Effector memory CD8-positive, alpha-beta T cell (primary cell): ENCODE data around the gene IFI44L.

Source experiments
- ATAC-seq: fragments of 150-1000 bp; cut with Tn5 transposase; replicated peaks from 2 replicates; pipeline ENCODE4 v1.10.0; 2021; ENCODE audit warnings: mild to moderate bottlenecking, moderate library complexity
- DNase-seq, 3 experiments: peaks; one replicate each; pipeline ENCODE4 v3.0.0; 2021
- H3K27ac Mint-ChIP-seq, 2 donors: one replicate each; pipeline ENCODE4 v1.8.0; 2022; ENCODE audit warnings: mild to moderate bottlenecking in 2 of 2, mixed read lengths in 2 of 2, moderate library complexity in 2 of 2
- H3K27me3 Mint-ChIP-seq, 2 donors: one replicate each; pipeline ENCODE4 v1.8.0; 2022; ENCODE audit warnings: mixed read lengths in 2 of 2
- H3K36me3 Mint-ChIP-seq: one replicate; pipeline ENCODE4 v1.8.0; 2022; ENCODE audit warnings: mild to moderate bottlenecking, moderate library complexity, mixed read lengths; ENCODE audit not compliant: insufficient read depth
- H3K4me1 Mint-ChIP-seq, 2 donors: one replicate each; pipeline ENCODE4 v1.8.0; 2022; ENCODE audit warnings: low read depth in 2 of 2, mixed read lengths in 2 of 2
- H3K4me3 Mint-ChIP-seq, 2 donors: one replicate each; pipeline ENCODE4 v1.8.0; 2022; ENCODE audit warnings: mild to moderate bottlenecking in 2 of 2, mixed read lengths in 2 of 2, moderate library complexity in 2 of 2
- H3K9me3 Mint-ChIP-seq, 2 donors: one replicate each; pipeline ENCODE4 v1.8.0; 2022; ENCODE audit warnings: mixed read lengths in 2 of 2

IFI44L gene

DNA sequence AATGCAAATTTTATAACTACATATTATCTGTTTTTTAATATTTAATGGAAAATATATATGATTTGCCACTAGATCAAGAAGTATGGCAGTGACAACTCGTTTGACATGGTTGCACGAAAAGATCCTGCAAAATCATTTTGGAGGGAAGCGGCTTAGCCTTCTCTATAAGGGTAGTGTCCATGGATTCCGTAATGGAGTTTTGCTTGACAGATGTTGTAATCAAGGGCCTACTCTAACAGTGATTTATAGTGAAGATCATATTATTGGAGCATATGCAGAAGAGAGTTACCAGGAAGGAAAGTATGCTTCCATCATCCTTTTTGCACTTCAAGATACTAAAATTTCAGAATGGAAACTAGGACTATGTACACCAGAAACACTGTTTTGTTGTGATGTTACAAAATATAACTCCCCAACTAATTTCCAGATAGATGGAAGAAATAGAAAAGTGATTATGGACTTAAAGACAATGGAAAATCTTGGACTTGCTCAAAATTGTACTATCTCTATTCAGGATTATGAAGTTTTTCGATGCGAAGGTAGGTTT lies 29.9 kb downstream of the IFI44L start:
- DNase-seq = no peak

DNA sequence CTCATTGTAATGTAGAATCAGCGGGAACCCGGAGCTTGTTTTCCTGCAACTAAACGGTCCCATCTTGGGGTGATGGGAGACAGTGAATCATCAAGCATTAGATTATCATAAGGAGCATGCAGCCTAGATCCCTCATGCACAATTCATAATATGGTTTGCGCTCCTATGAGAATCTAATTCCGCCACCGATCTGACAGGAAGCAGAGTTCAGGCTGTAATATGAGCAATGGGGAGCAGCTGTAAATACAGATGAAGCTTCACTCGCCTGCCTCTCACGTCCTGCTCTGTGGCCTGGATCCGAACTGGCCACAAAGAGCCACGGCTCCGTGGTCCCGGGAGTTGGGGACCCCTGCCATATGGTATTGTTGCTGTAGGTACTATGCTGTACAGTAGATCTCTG lies 31.0 kb downstream of the IFI44L start:
- H3K4me1 Mint-ChIP-seq = peaks cover 24 to 43% of the 10 kb centered on the region in 2 donors
- H3K27ac Mint-ChIP-seq = peak overlapping the region; percentile 90 to 94
- ATAC-seq = peak; percentile 47
- peak overlapping the region; percentile 88 to 89 for H3K4me3 Mint-ChIP-seq
- peak in 1 of 3 experiments; percentile 16 for DNase-seq
- no peaks in the 10 kb centered on the region for H3K27me3 Mint-ChIP-seq
- no peaks in the 10 kb centered on the region for H3K9me3 Mint-ChIP-seq
- peaks cover 15% of the 10 kb centered on the region for H3K36me3 Mint-ChIP-seq

More for the DNA sequence above, 29.9 kb downstream of the IFI44L start:
- no peaks in the 10 kb centered on the region for H3K9me3 Mint-ChIP-seq
- peaks cover 32 to 54% of the 10 kb centered on the region in 2 donors for H3K4me1 Mint-ChIP-seq
- peak overlapping the region; percentile 88 to 89 for H3K4me3 Mint-ChIP-seq
- peaks cover 6% of the 10 kb centered on the region for H3K36me3 Mint-ChIP-seq
- ATAC-seq = no peak
- no peaks in the 10 kb centered on the region for H3K27me3 Mint-ChIP-seq
- H3K27ac Mint-ChIP-seq = peak overlapping the region; percentile 90 to 94

DNA sequence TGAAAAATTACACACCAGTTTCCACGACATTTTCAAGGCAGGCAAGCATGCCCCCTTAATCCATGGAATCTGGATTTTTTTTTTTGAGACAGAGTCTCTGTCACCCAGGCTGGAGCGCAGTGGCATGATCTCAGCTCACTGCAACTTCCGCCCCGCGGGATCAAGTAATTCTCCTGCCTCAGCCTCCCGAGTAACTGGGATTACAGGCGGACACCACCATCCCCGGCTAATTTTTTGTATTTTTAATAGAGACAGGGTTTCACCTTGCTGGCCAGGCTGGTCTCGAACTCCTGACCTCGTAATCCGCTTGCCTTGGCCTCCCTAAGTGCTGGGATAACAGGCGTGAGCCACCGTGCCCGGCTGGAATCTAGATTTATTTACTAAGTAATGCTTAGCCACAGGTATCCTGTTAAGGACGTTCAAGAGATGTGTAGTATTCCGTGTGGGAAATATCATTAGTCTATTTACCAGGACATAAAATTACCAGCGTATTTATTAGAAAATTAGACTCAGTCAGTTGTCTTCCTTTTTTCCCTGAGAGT lies 31.8 kb downstream of the IFI44L start:
- peaks cover 18% of the 10 kb centered on the region for H3K36me3 Mint-ChIP-seq
- peak overlapping the region; percentile 90 to 94 for H3K27ac Mint-ChIP-seq
- no peaks in the 10 kb centered on the region for H3K9me3 Mint-ChIP-seq
- H3K27me3 Mint-ChIP-seq = no peaks in the 10 kb centered on the region
- ATAC-seq (no peak), DNase-seq (no peak)
- H3K4me3 Mint-ChIP-seq = peak overlapping the region; percentile 88 to 89
- peaks cover 16 to 37% of the 10 kb centered on the region in 2 donors for H3K4me1 Mint-ChIP-seq

DNA sequence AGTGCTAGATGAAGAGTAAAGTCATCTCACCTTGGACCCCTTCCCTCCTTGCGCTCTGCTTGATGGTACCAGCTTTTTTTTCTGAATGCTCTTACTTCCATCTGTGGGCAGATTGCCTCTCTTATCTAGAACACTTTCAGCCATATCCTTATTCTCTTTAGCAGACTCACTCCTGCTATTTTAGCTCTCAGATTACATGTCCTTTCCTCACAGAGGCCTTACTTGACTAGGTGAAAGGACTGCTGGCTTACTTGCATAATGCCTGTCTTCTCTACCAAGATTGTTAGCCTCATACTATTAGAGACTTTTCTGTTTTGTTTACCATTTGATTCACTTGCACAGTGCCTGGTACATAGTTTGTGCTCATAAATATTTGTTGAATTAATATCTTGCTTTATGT lies 38.7 kb downstream of the IFI44L start:
- Mint-ChIP-seq H3K9me3 (no peaks in the 10 kb centered on the region), H3K4me1 (peaks cover 6 to 8% of the 10 kb centered on the region in 2 donors), H3K36me3 (peaks cover 66% of the 10 kb centered on the region), H3K4me3 (no peak overlapping the region), H3K27me3 (no peaks in the 10 kb centered on the region), H3K27ac (peak overlapping the region in 1 of 2 donors; percentile 67)
- DNase-seq (no peak), ATAC-seq (no peak)

DNA sequence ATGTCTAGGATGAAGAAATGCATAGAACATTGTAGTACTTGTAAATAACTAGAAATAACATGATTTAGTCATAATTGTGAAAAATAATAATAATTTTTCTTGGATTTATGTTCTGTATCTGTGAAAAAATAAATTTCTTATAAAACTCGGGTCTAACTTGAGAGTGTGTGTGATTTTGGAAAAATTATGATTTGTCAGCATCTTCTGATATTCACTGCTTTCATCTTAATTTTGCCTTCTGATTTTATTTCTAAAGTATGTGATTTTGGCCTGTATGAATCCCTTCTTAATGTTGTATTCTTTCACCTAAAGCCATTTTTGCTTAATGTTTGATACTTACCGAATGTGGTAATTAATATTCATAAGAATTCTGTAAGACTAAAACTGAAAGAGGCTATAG lies 43.7 kb downstream of the IFI44L start:
- no peak for DNase-seq
- Mint-ChIP-seq H3K4me3 (no peak overlapping the region), H3K36me3 (peaks cover 38% of the 10 kb centered on the region), H3K4me1 (peaks cover 2 to 3% of the 10 kb centered on the region in 2 donors), H3K27ac (peak overlapping the region in 1 of 2 donors; percentile 15), H3K27me3 (no peaks in the 10 kb centered on the region), H3K9me3 (no peaks in the 10 kb centered on the region)
- ATAC-seq = no peak

DNA sequence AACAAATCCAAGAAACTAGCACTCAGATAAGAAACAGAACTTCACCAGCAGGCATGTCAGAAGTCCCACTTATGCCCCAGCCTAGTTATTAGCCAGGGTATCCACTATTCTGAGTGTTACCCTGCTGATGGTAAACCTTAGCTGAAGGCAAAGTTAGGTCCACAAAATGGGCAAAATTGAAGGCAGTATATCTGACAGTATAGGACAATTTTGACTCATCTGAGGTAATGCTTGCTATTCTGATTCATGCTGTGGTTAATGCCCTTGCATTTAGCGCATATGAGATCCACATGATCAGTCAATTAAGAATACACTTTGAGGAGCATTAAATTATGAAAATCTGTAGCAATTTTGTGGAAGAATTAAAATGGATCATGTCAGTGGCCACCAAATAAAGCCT lies 44.5 kb downstream of the IFI44L start:
- no peaks in the 10 kb centered on the region for H3K9me3 Mint-ChIP-seq
- H3K36me3 Mint-ChIP-seq = peaks cover 30% of the 10 kb centered on the region
- no peak for ATAC-seq
- H3K27me3 Mint-ChIP-seq = no peaks in the 10 kb centered on the region
- no peaks in the 10 kb centered on the region for H3K4me1 Mint-ChIP-seq
- H3K27ac Mint-ChIP-seq = no peak overlapping the region
- no peak overlapping the region for H3K4me3 Mint-ChIP-seq
- no peak for DNase-seq

DNA sequence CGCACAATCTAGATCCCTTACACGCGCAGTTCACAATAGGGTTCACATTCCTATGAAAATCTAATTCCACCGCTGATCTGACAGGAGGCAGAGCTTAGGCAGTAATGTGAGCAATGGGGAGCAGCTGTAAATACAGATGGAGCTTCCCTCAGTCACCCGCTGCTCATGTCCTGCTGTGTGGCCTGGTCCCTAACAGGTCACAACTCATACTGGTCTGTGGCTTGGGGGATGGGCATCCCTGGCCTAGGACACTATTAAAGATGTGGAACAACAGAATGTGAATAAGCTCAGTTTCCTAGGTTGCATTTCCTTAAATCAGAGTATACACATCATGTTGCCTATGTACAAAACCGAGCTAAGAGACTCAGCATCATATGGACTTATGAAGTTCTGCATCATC lies 45.6 kb downstream of the IFI44L start:
- no peaks in the 10 kb centered on the region for H3K9me3 Mint-ChIP-seq
- no peak overlapping the region for H3K4me3 Mint-ChIP-seq
- no peaks in the 10 kb centered on the region for H3K27me3 Mint-ChIP-seq
- H3K27ac Mint-ChIP-seq = no peak overlapping the region
- ATAC-seq = no peak
- DNase-seq = no peak
- H3K36me3 Mint-ChIP-seq = peaks cover 21% of the 10 kb centered on the region
- H3K4me1 Mint-ChIP-seq = no peaks in the 10 kb centered on the region

DNA sequence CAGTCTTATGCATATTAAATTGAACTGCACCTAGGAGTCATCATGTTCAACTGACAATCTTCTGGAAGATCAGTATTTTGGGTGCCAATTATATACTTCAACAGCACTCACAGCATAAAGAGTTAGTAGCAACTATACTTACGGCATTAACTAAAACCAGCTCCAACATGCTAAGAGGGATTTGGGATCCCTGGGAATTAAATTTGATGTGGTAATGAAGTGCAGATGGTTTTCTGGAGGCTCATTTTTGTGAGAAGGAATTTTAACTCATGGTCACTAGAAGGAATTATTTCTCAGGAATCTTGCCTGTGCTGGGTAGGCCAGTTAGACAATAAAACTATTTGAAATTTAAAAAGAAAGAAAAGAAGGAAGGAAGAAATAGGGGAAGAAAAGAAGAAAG lies 47.7 kb downstream of the IFI44L start:
- H3K36me3 Mint-ChIP-seq = peaks cover 10% of the 10 kb centered on the region
- no peak overlapping the region for H3K4me3 Mint-ChIP-seq
- DNase-seq (no peak), ATAC-seq (no peak)
- no peaks in the 10 kb centered on the region for H3K9me3 Mint-ChIP-seq
- H3K27ac Mint-ChIP-seq = no peak overlapping the region
- H3K27me3 Mint-ChIP-seq = no peaks in the 10 kb centered on the region
- no peaks in the 10 kb centered on the region for H3K4me1 Mint-ChIP-seq

DNA sequence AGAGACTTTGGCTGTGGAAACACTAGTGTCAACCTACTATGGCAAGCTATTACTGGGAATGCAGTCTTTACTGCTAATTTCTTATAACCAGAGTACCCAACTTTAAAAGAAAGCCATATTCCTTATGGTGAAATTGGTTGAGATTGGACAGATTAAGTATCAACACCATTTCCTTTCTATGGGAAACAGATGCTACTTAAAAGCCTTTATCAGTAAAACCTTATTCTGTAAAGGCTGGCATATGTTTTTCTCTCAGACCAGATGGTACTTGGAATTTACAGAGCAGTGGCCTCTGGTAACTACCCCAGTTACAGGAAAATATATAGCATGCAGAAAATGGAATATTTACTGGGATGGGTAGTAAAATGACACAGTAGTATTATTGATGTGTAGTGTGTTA lies 48.2 kb downstream of the IFI44L start:
- Mint-ChIP-seq H3K36me3 (peaks cover 6% of the 10 kb centered on the region), H3K4me1 (no peaks in the 10 kb centered on the region), H3K27ac (no peak overlapping the region), H3K4me3 (no peak overlapping the region), H3K27me3 (no peaks in the 10 kb centered on the region), H3K9me3 (no peaks in the 10 kb centered on the region)
- ATAC-seq (no peak), DNase-seq (no peak)

DNA sequence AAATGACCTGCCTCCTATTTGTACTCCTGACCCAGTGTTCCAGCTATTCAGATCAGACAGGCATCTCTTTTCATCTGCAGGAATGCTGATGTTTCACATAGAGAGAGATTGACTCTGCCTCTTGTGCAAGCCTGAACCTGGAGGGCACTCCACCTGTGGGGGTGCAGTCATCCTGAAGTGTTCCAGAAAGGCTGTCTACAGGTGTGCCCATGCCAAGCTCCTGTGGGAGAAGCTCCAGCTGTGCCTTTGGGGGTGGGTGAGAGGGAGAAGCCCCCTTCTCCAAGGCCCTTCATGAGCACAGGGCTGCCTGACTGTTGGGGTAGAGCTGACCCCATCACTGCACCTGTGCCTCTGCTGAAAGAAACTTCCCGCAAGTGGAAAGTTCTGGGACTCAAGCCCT lies 52.2 kb downstream of the IFI44L start:
- no peaks in the 10 kb centered on the region for H3K9me3 Mint-ChIP-seq
- DNase-seq (no peak), ATAC-seq (no peak)
- no peak overlapping the region for H3K27ac Mint-ChIP-seq
- no peak overlapping the region for H3K4me3 Mint-ChIP-seq
- no peaks in the 10 kb centered on the region for H3K36me3 Mint-ChIP-seq
- H3K27me3 Mint-ChIP-seq = no peaks in the 10 kb centered on the region
- H3K4me1 Mint-ChIP-seq = no peaks in the 10 kb centered on the region

DNA sequence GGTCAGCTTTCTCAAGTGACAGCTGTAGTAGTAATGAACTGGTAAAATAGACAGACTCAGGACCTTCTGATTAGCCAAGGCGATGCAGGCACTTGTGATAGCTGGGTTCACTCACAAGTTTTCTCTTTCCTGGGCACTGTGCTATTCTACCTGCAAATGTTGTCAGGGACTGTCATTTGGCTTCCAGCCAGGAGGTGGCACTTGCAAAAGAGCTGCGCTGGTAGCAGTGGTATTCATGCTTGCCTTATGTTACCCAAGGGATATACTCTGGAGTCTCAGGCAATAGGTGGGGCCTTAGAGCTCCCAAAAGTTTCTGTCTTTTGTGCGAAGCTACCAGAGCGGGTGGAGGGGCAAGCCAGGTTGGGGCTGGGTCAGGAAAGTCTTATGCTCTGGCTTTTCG lies 52.9 kb downstream of the IFI44L start:
- Mint-ChIP-seq H3K4me3 (no peak overlapping the region), H3K9me3 (no peaks in the 10 kb centered on the region), H3K27me3 (no peaks in the 10 kb centered on the region), H3K36me3 (no peaks in the 10 kb centered on the region), H3K4me1 (no peaks in the 10 kb centered on the region), H3K27ac (no peak overlapping the region)
- DNase-seq (no peak), ATAC-seq (no peak)

DNA sequence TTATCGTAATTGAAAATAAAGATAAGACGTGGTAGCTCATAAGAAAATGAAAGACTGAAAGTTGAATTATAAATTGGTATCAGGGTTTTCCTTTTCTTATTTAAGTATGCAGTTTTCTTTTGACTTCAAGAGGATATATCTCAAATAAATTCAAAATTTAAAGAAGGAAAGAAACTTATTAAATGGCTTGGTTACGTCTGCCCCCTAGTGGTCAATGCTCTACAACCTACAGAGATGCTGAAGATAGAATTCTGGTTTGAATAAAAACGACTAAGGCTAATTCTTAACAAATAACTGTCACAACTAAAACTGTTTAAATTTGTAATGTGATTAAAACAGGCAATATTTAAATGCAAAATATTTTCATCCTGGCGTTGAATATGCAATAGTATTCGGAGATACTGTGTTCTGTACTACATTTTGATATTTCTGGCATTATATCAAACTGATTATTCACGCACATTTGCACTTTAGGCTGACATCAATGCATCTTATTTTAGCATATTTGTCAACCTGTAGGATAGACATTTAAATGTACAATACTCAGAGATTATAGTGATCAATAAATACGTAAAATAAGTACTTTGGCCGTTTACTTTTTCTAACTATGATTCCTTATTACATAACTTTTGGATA lies 56.2 kb downstream of the IFI44L start:
- DNase-seq (peak; percentile 40 to 56 (median 47)), ATAC-seq (peak; percentile 55)
- Mint-ChIP-seq H3K27me3 (peaks cover 4 to 10% of the 10 kb centered on the region in 2 donors), H3K27ac (no peak overlapping the region), H3K4me1 (no peaks in the 10 kb centered on the region), H3K4me3 (no peak overlapping the region), H3K9me3 (no peaks in the 10 kb centered on the region), H3K36me3 (no peaks in the 10 kb centered on the region)

DNA sequence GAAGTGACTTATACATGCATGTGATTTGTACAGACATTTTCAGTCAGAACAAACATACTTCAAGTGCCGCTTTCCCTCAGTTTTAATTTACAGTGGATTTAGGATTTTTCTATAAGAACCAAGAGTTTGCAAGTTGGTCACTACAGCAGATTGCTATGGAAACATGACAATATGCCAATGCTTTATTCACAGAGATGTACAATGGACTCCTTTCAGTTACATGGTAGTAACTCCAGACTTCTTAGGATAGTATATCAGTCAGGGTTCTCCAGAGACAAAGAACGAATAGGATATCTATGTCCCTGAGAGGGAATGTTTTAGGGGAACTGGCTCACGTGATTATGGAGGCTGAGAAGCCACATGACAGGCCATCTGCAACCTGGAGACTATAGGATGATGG lies 56.7 kb downstream of the IFI44L start:
- Mint-ChIP-seq H3K9me3 (no peaks in the 10 kb centered on the region), H3K27ac (no peak overlapping the region), H3K4me1 (no peaks in the 10 kb centered on the region), H3K27me3 (peaks cover 4 to 10% of the 10 kb centered on the region in 2 donors), H3K36me3 (no peaks in the 10 kb centered on the region), H3K4me3 (no peak overlapping the region)
- DNase-seq = no peak
- ATAC-seq = no peak

DNA sequence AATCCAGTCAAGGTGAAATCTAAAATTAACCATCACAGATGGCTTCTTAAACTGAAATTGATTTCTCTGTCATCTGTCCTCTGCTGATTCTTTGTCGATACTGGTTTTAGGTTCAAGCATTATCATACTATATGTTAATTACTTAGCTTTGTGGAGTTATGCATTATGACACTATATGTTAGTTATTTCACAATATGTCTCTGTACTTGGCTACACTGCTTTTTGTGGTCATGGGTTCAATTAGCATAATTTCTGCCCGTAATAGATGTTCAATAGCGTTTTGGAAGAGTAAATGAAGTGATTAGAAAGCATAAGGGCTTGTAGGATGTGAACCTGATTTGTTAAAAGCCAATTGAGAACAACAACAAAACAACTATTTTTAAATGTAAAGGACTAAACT lies 57.5 kb downstream of the IFI44L start:
- DNase-seq (no peak), ATAC-seq (no peak)
- H3K36me3 Mint-ChIP-seq = no peaks in the 10 kb centered on the region
- peaks cover 8 to 10% of the 10 kb centered on the region in 2 donors for H3K27me3 Mint-ChIP-seq
- no peaks in the 10 kb centered on the region for H3K4me1 Mint-ChIP-seq
- H3K9me3 Mint-ChIP-seq = no peaks in the 10 kb centered on the region
- H3K27ac Mint-ChIP-seq = no peak overlapping the region
- no peak overlapping the region for H3K4me3 Mint-ChIP-seq
